ENCODE results near the gene CCDC32. TPM values are rescaled to one million over a fixed set of nuclear protein-coding genes. Genes with fewer than 3 reads are reported as not detected.
"Not testable (repeated sequence)": the region's sequence is repeated elsewhere in the genome, so short reads cannot be mapped to it uniquely, and the experiment has no call there.

The CCDC32 gene, protein sequence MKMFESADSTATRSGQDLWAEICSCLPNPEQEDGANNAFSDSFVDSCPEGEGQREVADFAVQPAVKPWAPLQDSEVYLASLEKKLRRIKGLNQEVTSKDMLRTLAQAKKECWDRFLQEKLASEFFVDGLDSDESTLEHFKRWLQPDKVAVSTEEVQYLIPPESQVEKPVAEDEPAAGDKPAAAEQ
- 16.9 and 19.7 TPM in 2 replicates for total RNA-seq

DNA sequence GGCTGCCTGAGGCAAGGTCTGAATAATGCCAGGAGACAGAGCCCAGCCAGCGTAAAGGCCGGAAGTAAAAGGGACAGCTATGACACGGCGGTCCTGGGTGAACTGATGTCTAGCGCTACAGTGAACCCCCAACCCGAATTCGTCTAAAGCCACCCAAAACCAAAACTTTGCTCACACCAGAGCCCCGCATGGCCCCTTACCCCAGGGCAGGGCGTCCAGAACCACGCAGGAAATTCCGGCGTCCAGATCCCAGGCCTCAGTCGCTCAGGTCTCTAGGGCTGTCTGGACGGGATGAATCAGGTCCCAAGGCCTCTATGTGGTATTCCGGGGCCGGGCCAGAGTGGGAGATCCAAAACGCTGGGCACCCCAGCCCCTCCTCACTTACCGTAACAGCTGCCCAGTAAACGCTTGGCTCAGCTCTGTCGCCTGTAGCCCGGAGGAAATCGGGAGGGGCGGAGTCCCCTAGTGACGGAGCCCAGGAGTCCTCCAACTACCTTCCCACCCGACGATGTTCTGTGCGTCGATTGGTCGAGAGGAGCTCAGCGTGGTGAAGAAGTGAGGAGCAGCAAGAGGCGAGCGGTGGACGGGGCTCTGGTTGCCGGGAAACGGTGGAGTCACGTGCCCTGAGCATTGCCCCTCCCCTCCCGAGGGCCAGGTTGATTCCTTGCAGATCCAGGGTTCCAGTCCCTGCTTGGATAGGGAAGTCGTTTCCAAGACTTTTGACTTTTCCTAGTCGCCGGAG lies at the start of gene CCDC32:
CCDC32 (minus strand) TSS at position 452 of the 742 bp plus-strand sequence. CDS start 2,027 bp downstream, outside the sequence.
- peak; percentile 98 to 99 for DNase-seq (ENCODE audit: low read depth in 2 of 2)

DNA sequence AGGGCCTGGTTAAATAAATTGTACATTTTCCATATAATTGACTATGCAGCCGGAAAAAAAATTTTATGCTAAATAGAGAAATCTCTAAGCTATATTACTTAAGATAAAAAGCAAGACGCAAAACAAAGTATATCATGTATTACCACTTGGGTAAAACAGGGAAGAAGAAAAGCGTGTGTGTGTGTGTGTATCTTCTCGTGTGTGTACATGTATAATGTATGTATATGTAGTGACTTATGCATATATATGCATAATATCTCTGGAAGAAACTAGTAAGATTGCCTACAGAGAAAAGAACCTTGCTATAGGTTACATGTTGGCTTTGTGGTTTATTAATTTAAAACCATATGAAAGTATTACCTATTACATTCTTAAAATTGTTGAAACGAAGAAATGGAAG lies 48.2 kb upstream of the CCDC32 start:
- DNase-seq (ENCODE audit: low read depth in 2 of 2): no peak

DNA sequence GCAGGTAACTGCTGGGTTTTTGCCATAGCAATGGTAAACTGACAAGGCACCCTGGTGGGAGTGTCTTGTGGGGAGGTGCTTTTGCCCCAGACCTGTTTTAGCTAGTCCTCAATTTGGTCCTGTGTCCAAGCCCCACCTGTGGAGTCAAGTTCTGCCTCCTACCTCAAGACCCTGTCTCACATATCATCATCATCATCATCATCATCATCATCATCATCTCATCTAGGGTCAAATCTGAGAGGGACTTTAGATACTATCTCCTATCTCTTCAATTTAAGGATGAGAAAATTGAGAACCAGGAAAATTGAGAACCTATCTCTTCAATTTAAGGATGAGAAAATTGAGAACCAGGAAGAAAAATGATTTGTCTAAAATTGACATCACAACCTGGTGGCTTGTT lies 39.1 kb upstream of the CCDC32 start:
- DNase-seq (ENCODE audit: low read depth in 2 of 2): no peak

DNA sequence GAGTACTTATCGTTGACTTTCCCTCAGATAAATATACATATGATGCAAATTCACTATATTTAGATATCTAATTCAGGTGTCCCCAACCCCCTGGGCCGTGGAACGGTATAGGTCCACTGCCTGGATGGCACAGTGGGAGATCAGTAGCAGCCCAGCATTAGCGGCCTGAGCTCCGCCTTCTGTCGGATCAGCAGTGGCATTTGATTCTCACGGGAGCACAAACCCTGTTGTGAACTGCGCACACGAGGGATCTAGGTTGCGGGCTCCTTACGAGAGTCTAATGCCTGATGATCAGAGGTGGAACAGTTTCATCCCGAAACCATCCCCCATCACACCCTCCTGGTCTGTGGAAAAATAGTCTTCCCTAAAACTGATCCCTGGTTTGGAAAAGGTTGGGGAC lies 36.1 kb upstream of the CCDC32 start:
- no peak for DNase-seq (ENCODE audit: low read depth in 2 of 2)

DNA sequence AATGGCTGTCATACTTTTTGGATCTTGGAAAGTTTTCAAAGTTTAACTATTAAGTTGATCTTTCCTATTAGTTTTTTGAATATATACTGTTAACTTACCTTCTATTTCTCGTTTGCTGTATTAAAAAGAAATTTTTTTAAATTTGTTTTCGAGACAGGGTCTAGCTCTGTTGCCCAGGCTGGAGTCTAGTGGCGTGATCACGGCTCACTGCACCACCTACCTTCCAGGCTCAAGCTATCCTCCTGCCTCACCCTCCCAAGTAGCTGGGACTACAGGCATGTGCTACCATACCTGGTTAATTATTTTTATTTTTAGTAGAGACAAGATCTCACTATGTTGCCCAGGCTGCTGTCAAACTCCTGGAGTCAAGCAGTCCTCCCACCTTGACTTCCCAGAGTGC lies 33.8 kb upstream of the CCDC32 start:
- DNase-seq (ENCODE audit: low read depth in 2 of 2): no peak

DNA sequence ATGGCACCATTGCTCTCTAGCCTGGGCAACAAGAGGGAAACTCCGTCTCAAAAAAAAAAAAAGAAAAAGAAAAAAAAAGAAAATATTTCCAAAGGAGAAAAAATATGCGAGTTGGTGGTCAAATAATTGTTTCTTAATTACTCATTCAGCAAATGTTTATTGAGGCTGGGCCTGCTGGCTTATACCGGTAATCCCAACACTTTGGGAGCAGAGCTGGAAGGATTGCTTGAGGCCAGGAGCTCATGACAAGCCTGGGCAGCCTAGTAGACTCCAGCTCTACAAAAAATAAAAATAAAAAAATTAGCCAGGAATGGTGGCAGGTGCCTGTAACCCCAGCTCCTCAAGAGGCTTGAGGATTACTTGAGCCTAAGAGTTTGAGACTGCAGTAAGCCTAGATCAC lies 33.3 kb upstream of the CCDC32 start:
- DNase-seq (ENCODE audit: low read depth in 2 of 2): no peak

DNA sequence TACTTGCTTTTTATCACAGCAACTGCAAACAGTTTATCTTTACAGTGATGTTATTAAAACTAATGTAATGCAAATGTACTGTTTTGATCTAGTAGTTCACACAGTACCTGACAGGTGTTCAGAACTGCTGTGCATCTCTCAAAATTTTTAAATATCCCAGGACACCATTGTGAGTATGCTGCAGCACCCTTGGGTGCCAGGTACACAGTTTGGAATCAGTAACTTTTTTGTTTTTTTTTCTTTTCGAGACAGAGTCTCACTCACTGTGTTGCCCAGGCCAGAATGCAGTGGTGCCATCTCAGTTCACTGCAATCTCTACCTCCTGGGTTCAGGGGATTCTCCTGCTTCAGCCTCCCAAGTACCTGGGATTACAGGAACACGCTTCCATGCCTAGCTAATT lies 32.2 kb upstream of the CCDC32 start:
- no peak for DNase-seq (ENCODE audit: low read depth in 2 of 2)

DNA sequence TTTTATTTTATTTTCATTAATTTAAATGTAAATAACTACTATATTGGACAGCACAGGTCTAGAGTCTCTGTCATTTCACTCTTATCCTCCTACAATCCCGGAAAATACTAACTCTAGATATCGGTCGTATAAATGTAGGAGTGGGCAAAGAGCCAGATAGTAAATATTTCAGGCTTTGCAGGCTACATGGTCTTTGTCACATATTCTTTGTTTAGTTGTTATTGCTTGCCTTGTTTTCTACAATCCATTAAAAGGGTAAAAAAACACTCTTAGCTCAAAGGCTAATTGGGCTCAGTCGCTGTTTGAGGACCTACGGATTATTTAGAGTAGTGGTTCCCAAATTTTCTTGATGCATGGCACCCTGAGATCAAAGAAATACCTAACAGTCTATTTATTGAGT lies 30.9 kb upstream of the CCDC32 start:
- DNase-seq (ENCODE audit: low read depth in 2 of 2): no peak

DNA sequence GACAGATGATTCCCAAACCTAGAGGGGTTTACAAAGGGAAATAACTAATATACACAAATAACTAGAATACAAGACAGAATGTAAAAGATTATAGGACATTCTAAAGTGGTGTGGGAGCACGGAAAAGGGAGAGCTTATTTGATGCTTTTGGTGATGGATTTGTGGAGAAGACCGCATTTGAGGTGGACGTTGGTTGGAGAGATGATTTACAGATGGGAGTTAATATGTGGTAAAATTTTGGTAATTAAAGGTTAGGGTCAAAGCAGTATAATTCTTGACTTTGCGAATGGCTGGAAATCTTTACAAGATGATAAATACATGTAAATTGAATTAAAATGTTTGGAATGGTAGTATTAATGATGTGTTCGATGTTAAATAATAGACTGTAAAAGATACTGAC lies 30.4 kb upstream of the CCDC32 start:
- DNase-seq (ENCODE audit: low read depth in 2 of 2): no peak

DNA sequence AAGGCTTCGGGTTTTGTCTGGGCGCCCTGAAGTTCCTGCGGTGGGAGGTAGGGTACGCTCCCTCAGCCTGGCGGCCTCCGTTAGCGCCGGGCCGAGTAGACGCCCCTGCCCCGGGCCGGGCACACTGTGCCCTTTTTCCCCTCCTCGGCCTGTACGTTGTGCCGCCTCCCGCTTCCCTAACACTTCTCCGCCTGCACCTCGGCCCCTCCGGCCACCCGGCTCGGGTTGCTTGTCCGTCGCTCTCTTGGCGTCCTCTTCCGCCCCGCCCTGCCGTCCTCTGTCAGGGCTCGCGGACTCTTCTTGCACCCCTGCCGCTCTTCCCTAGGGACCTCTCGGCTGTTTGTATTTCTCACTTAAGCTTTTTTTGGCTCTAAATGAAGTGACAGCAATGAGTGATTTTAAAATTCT lies 29.6 kb upstream of the CCDC32 start:
- peak in 1 of 2 donors; percentile 59 for DNase-seq (ENCODE audit: low read depth in 2 of 2)

DNA sequence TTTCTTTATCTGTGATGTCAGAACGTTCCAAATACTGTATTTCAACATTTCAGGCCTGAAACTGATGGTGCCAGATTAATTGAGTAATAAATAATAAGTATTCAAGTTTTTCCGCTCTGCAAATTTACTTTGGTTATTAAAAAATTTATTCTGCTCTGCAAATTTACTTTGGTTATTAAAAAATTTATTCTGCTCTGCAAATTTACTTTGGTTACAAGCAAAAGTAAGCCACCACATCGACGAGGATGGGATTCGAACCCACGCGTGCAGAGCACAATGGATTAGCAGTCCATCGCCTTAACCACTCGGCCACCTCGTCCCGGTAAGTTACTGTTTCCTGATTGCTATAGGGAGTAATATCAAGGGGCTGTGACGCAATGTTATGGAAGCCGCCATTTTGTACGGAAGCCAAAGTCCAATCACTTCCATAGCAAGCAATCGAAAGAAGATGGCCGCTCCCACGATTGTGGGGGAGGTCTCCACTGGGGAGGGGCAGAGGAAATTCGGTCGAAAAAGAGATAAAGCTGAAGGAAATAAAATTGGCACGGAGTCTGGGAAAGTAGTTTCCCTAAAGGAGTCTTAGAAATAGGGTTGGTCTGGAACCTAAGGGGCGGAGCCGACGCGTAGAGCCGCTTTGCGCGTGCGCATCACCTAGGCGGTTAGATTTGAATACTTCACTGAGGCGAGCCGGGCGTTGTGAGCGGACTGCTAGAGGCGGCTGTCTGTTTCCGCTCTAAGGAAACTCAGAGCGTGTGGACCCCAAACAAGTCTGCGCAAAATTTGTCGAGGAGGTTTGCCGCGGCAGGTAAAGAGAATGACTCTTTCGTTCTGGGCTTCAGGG lies 29.0 kb upstream of the CCDC32 start, which contains the start of gene KNL1:
KNL1 (plus strand) TSS at position 662 of the 841 bp plus-strand sequence. CDS start 8,683 bp downstream, outside the sequence.
- peak; percentile 96 for DNase-seq (ENCODE audit: low read depth in 2 of 2)

DNA sequence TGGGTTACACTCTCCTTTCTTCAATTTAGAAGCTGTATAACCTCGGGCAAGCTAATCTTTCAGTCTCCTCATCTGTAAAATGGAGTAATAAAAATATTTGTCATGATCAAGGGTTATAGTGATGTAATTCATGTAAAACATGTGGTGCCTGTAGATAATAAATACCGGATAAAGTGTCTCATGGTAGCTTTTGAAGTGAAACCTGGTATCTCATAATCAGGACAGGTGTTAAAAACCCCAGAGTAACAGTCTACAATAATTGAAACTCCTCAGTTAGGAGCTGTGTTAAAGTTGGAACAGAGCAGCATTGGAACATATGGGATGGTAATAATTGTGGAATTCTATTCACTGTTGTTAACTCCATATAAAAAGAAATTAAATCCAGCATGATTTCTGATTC lies 28.3 kb upstream of the CCDC32 start:
- DNase-seq (ENCODE audit: low read depth in 2 of 2): no peak

DNA sequence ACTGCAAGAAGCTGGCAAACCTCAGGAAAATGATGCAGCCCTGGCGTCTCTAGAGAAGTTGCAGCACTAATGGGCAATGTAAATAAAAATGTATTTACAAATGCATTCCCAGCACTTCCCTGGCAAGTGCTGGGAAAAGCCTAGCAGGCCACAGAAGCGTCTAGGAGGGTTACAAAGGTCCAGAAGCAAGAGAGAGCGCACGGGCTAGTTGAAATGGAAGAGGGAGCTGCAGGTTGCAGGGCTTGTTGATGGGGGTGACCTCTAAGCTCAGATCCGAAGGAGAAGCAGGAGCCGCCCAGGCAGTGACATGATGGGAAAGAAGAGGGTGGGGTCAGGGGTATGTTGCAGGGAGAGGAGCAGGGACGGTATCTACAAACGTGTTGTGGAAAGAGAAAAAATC lies 26.5 kb upstream of the CCDC32 start:
- no peak for DNase-seq (ENCODE audit: low read depth in 2 of 2)

DNA sequence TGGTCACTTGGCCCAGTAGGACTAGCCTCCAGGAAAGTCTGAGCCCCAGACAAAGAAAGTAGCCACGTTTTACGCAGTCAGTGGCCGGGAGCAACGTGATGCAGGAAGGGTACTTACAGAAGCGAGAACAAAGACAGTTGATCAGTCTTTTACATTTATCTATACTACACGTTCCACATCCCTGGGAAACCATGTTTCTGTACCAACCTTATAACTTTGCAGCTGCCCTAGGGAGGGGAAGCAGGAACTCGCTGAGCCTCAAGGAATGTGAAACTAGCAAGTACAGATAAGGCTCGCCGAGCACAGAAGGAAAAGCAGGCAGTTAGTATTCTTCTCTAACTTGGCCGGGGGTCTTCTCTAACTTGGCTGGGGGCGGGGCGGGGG lies 25.8 kb upstream of the CCDC32 start:
- DNase-seq (ENCODE audit: low read depth in 2 of 2): no peak

DNA sequence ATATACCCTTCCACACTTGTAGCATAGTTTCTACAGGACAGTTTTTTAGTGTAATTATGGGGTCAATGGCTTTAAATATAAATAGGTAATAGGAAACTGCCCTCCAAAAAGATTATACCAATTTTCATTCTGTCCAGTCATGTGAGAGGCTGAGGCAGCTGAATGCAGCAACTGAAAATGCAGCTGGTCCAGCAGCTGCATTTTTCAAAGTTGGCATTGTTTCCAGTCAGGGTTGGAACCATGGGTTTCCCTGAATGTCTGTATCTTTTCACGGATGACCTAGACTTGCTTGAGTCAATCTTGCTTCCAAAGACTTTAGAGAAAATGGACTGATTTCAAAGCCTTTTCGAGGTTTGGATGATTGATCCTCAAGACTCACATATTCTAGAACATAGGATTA lies 19.3 kb upstream of the CCDC32 start:
- no peak for DNase-seq (ENCODE audit: low read depth in 2 of 2)

DNA sequence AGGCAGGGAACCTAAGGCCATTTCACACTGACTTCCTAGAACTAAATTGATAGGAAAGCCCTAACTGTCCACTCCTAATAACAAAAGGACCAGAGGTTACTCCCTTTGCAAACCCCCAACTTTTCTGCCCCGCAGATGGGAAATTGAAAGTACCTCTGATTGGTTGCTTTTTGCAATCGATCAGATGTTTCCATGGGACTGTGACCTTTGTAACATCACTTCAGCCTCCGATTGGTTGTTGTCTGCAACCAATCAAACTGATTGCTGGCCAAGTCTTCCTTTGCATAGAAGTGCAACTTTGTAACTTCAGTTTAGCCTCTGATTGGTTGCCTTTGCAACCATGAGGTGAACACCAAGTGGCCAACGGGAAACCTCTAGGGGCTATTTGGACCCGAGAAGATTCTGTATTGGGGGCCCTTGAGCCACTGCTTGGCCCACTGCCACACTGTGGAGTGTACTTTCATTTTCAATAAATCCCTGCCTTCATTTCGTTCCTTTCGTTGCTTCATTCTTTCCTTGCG lies 17.9 kb upstream of the CCDC32 start:
- no peak for DNase-seq (ENCODE audit: low read depth in 2 of 2)

DNA sequence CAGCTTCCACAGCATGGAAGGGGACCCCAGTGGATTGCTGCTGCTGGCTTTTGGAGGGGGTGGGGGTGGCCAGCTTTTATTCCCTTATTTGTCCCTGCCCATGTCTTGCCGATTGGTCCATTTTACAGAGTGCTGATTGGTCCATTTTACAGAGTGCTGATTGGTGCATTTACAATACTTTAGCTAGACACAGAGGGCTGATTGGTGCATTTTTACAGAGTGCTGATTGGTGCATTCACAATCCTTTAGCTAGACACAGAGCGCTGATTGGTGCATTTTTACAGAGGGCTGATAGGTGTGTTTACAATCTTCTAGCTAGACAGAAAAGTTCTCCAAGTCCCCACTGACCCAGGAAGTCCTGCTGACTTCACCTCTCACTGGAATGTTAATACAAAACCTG lies 17.0 kb upstream of the CCDC32 start:
- not testable (repeated sequence) for DNase-seq (ENCODE audit: low read depth in 2 of 2)

DNA sequence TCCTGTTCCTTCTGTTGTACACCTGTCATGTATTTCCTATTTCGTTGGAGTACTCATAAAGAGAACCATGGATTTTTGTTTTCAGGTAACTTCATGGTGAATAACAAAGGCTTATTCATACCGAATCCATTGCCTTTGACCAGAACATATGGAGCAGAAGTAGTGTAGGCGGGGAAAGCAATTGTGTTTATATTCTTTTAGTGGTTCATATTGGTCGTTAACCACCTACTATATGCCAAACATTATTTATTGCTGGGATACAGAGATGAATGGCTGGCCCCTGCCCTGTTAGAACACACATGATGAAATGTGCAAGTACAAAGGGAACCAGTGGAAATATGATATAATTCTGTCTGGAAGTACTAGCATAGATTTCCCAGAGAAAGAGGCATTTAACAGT lies 14.1 kb upstream of the CCDC32 start:
- DNase-seq (ENCODE audit: low read depth in 2 of 2): no peak

DNA sequence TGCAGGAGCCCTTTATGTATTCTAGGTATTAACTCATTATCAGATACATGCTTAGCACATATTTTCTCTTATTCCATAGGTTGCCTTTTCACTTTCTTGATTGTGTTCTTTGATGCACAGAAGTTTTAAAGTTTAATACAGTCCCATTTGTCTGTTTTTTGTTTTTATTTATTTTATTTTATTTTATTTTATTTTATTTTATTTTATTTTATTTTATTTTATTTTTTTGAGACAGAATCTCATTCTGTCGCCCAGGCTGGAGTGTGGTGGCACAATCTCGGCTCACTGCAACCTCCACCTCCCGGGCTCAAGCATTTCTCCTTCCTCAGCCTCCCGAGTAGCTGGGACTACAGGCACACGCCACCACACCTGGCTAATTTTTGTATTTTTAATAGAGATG lies 12.1 kb upstream of the CCDC32 start:
- DNase-seq (ENCODE audit: low read depth in 2 of 2): not testable (repeated sequence)

DNA sequence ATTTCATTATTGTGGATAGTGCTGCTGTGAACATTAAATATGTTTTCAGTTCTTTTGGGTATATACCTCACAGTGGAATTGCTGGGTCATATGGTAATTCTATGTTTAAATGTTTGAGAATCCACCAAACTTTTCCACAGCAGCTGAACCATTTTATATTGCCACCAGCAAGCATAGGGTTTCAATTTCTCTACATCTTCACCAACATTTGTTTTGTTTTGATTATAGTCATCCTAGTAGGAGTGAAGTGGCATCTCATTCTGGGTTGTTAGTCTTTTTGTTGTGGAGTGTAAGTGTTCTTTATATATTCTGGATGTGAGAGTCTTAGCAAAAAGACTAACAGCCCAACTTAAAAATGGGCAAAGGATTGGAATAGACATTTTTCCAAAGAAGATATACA lies 10.3 kb upstream of the CCDC32 start:
- no peak for DNase-seq (ENCODE audit: low read depth in 2 of 2)

DNA sequence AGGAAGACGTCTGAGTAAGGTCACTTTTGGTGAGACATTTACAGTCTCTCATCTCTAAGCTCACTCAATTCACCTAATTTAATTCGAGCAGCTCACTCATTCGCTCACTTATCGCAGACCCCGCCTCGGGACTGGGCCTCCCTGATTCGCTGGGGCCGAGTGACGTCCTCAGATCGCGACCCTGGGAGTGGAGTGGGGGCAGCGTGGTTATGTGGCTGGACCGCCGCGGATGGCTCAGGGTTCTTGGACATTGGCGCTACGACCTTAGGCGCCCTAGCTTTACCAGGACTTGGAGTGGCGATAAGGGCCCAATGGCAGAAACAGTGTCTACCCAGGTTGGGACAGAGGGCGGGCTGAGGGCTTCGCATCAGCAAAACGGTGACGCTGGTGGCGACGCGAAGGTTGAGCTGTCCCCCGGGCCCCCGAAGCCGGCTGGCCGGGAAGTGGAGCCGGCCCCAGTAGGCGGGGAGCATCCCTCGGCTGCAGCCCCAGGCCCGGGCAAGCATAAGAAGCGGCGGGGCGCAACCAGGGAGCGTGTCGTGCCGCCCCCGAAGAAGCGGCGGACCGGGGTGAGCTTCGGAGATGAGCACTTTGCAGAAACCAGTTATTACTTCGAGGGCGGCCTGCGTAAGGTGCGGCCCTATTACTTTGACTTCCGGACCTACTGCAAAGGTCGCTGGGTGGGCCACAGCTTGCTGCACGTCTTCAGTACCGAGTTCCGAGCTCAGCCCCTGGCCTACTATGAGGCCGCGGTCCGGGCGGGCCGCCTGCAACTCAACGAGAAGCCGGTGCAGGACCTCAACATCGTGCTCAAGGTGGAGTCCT lies 4.5 kb upstream of the CCDC32 start, which contains the start of gene RPUSD2:
RPUSD2 (plus strand) TSS at position 171 of the 825 bp plus-strand sequence; CDS start at position 210, 39 bp downstream.
- DNase-seq (ENCODE audit: low read depth in 2 of 2): peak; percentile 78 to 93

Measured in dermis microvascular lymphatic vessel endothelial cell (primary cell).